Purkinje cell (primary cell): ENCODE measurements around the gene CACFD1. TPM values are rescaled to one million over a fixed set of nuclear protein-coding genes. Genes with fewer than 3 reads are reported as not detected.

Source experiments
- polyA plus RNA-seq: library from polyadenylated mRNA; unstranded; fragments of >200 nt; fragmentation: Nextera tagmentation; gene quantifications from 2 replicates; pipeline ENCODE4 v1.2.1, GENCODE V29; 2014

CACFD1 gene
- polyA plus RNA-seq: 1.3 and 11.2 TPM in 2 replicates

DNA sequence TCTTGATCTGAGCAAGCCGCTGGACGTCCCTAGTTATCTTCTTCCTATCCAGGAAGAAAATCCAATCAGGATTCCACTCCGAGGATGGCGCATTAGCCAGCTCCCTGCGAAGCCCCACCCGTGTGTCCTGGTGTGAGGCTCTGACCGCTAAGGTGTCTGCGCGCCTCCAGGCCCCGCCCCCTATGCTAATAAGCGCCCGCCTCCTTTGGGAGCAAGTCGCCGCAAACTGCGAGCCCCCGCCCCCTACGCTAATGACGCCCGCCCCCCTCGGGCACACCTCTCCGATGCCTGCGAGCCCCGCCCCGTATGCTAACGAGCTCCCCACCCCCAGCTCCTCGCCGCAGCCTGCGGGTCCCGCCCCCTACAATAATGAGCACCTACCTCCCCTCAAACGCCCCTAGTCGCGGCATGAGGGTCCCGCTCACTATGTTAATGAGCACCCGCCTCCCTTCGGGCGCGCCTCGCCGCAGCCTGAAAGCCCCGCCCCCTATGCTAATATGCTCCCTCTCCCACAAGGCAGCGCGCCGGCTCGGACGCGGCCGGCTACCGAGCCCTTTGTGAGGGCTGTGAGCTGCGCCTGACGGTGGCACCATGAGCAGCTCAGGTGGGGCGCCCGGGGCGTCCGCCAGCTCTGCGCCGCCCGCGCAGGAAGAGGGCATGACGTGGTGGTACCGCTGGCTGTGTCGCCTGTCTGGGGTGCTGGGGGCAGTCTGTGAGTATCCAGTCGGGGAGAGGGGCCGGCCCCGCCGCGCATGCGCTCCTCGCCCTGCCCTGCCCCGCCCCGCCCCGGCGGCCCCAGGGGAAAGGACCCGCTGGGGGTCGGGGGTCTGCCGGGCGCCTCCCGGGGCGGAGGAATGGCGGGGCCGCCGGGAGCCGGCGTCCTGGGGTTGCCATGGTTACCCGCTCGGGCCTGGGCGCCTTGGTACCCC lies at the start of gene CACFD1:
CACFD1 (plus strand) TSS at position 503 of the 929 bp plus-strand sequence; CDS start at position 592, 89 bp downstream.

DNA sequence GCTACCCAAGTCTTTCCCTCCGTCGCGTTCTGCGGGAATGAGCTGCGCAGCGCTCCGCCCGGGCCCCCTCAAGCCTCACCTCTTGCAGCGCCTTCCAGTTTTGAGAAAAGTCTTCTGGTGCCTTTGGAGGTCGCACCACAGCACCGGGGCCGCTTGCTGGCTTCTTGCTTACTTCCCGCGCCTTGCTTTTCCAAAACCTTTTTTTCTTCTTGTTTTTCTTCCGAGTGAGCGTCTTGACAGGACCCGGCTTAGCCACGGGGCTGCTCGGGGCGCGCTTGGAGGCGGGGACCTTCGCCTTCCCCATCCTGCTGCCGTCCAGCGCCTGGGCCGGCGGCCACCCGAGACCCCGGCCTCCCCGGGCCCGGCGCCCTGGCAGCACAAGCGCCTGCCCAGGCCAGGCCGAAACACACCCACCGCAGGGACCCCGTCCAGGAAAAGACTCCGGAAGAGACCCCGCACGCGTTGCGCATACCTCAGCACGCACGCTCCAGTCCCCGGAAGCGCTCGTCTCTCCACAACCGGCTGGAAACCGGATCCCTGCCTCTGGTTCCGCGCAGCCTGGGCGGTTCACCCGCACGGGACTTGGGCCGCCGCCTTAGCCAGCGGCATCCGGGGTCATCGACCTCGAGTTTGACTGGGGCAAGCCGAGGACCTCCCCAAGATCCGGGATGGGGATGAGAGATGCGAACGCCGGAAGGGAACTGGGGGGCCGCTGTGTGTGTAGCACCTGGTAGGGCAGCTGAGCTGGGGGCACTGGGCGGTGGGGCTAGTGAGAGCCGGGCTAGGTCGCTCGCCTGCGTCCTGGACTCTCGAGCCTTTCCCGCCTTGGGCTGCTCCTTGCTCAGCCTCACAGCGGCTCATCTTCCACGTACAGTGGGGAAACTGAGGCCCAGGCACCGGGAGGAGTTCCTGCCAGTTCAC lies 42.0 kb upstream of the CACFD1 start, which contains the start of gene REXO4:
REXO4 (minus strand) TSS at position 470 of the 921 bp plus-strand sequence; CDS start at position 304, 166 bp downstream.

DNA sequence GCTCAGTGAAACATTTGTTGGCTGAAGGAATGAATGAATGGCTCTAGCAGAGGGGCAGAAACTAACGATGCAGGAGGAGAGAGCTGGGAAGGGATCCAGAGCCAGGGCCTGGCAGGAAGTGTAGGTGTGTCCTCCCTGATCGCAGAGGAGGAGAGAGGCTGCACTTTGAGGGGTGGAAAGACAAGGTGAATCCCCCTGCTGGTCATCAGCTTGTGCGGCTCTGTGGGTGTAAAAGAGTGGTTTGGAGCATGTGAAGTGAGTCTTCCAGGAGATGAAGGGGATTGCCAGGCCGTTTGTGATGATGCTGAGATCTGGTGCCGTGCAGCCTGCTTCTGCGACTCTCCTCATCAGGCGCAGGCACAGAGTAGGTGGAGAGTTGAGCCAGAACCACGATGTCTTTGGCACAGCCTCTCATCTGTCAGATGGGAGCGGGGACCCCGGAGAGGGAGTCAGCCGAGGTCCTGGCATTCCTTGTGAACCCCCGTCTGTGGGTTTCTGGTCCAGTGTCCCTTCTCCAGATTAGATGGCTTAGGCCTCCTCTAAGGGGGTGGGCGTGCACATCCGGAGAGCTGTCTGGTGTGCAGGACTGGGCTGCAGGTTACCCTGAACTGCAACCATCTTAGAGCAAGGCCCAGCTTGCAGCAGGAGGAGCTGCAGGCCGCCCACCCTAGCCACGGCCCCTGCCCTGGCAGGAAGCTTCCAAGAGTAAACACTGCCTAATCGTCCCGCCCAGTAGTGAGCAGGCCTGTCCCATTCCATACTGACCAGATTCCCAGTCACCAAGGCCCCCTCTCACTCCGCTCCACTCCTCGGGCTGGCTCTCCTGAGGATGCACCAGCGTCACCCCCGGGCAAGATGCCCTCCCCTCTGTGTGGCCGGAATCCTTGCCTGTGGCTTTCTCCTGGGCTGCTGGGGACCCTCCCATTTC lies 37.9 kb upstream of the CACFD1 start, which contains the start of gene ADAMTS13:
ADAMTS13 (plus strand) TSS at position 753 of the 928 bp plus-strand sequence; CDS start at position 830, 77 bp downstream.

DNA sequence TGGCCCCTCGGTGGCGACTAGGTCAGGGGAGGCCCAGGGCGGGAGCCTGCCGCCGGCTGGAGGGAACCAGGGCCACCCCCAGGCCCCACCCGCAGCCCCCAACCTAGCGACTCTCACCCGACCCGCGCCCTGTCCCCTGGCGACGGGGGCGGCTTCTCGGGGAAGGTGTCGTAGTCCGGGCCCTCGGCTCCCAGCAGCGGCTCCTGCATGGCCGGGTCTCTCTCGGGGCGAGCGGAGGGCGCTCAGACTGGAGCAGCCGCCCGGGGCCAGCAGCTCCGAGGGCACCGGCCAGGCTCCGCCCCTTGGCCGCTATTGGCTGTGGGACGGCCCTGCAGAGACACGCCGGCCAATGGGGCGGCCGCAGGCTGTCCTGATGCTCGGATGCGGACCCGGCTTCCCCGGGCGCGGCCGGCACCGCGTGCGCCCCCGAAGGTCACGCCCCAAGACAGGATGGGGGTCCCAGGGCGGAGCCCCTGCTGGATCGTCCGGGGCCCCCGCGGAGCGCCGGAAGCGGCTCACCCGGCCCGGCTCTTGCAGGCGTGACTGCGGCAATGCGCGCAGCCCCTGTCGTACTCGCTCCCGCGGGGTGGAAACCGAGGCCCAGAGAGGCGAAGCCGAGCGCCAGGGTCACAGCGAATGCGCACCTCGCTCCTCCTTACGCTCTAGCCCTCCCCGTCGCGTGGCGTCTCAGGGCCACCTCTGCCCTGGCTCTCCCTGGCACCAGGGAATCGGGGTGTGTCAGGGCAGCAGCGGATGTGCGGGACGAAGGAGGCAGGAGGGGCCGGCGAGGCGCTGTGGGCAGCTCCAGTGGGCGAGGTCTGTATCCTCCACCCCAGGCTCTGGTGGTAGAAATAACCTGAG lies 19.3 kb downstream of the CACFD1 start, which contains the start of gene SLC2A6:
SLC2A6 (minus strand) TSS at position 249 of the 861 bp plus-strand sequence; CDS start at position 209, 40 bp downstream.

Other genes with a start within 250 kb of the CACFD1 start
- 0.10 TPM in 1 of 2 replicates, not detected in the other for gene ABO, start 184.8 kb upstream of the CACFD1 start, polyA plus RNA-seq
- 4.8 and 8.1 TPM in 2 replicates for gene SURF6, start 123.8 kb upstream of the CACFD1 start, polyA plus RNA-seq
- 0.97 and 3.0 TPM in 2 replicates for gene MED22, start 111.8 kb upstream of the CACFD1 start, polyA plus RNA-seq
- gene RPL7A, start 111.8 kb upstream of the CACFD1 start, polyA plus RNA-seq: 318 and 345 TPM in 2 replicates
- 25.1 and 26.8 TPM in 2 replicates for gene SURF1, start 103.5 kb upstream of the CACFD1 start, polyA plus RNA-seq
- 4.0 and 15.7 TPM in 2 replicates for gene SURF2, start 103.4 kb upstream of the CACFD1 start, polyA plus RNA-seq
- gene SURF4, start 83.9 kb upstream of the CACFD1 start, polyA plus RNA-seq: 15.6 and 35.0 TPM in 2 replicates
- gene STKLD1, start 83.6 kb upstream of the CACFD1 start, polyA plus RNA-seq: 4.9 TPM in 1 of 2 replicates, not detected in the other
- gene REXO4, start 42.0 kb upstream of the CACFD1 start, polyA plus RNA-seq: 4.1 TPM in 2 replicates
- 1.7 and 3.4 TPM in 2 replicates for gene ADAMTS13, start 37.6 kb upstream of the CACFD1 start, polyA plus RNA-seq
- gene SLC2A6, start 19.1 kb downstream of the CACFD1 start, polyA plus RNA-seq: 11.9 TPM in 2 replicates
- not detected in 2 replicates for gene MYMK, start 65.0 kb downstream of the CACFD1 start, polyA plus RNA-seq
- gene ADAMTSL2, start 74.7 kb downstream of the CACFD1 start, polyA plus RNA-seq: 0.52 TPM in 1 of 2 replicates, not detected in the other
- not detected in 2 replicates for gene FAM163B, start 149.4 kb downstream of the CACFD1 start, polyA plus RNA-seq
- gene DBH, start 176.4 kb downstream of the CACFD1 start, polyA plus RNA-seq: not detected in 2 replicates